ENCODE results near the gene LETM1.

LETM1 gene

GRCh38 chr4:1869530-1870327 is 13.8 kb upstream of the LETM1 start:
- Mint-ChIP-seq H3K36me3 (peaks cover 16% of the 10 kb centered on the region), H3K27ac (peak overlapping the region; percentile 97), H3K4me3 (peak overlapping the region; percentile 79), H3K4me1 (peaks cover 38% of the 10 kb centered on the region), H3K9me3 (no peaks in the 10 kb centered on the region), H3K27me3 (peaks cover 12% of the 10 kb centered on the region)
- DNase-seq: no peak
- CTCF ChIA-PET: interaction anchor here (1.6 kb wide), 1 partner anchor 8 kb away, joined by 3 read pairs; no protein-coding TSS in a partner anchor

GRCh38 chr4:1868912-1869311 is 13.0 kb upstream of the LETM1 start:
- Mint-ChIP-seq H3K27ac (peak overlapping the region; percentile 97), H3K9me3 (no peaks in the 10 kb centered on the region), H3K4me1 (peaks cover 32% of the 10 kb centered on the region), H3K36me3 (peaks cover 10% of the 10 kb centered on the region), H3K27me3 (peaks cover 12% of the 10 kb centered on the region), H3K4me3 (no peak overlapping the region)
- CTCF ChIA-PET: no interaction called here
- DNase-seq: no peak

GRCh38 chr4:1868293-1868692 is 12.3 kb upstream of the LETM1 start:
- Mint-ChIP-seq H3K4me1 (peaks cover 29% of the 10 kb centered on the region), H3K27ac (no peak overlapping the region), H3K36me3 (peaks cover 10% of the 10 kb centered on the region), H3K9me3 (no peaks in the 10 kb centered on the region), H3K27me3 (peaks cover 14% of the 10 kb centered on the region), H3K4me3 (no peak overlapping the region)
- no peak for DNase-seq
- CTCF ChIA-PET: no interaction called here

- no peak for DNase-seq
- no peak overlapping the region for H3K27ac Mint-ChIP-seq
- no peak overlapping the region for H3K4me3 Mint-ChIP-seq
- H3K4me1 Mint-ChIP-seq: peaks cover 35% of the 10 kb centered on the region
- H3K27me3 Mint-ChIP-seq: peaks cover 16% of the 10 kb centered on the region
- no peaks in the 10 kb centered on the region for H3K36me3 Mint-ChIP-seq
- H3K9me3 Mint-ChIP-seq: no peaks in the 10 kb centered on the region
- CTCF ChIA-PET: interaction anchor here (1.0 kb wide), 1 partner anchor 9 kb away, joined by 3 read pairs; no protein-coding TSS in a partner anchor
Measured at GRCh38 chr4:1866189-1866661, 10.3 kb upstream of the LETM1 start.

GRCh38 chr4:1864076-1865008 is 8.4 kb upstream of the LETM1 start:
- H3K4me3 Mint-ChIP-seq: no peak overlapping the region
- peaks cover 16% of the 10 kb centered on the region for H3K27me3 Mint-ChIP-seq
- no peak for DNase-seq
- no peaks in the 10 kb centered on the region for H3K36me3 Mint-ChIP-seq
- CTCF ChIA-PET: no interaction called here
- no peak overlapping the region for H3K27ac Mint-ChIP-seq
- H3K9me3 Mint-ChIP-seq: no peaks in the 10 kb centered on the region
- peaks cover 27% of the 10 kb centered on the region for H3K4me1 Mint-ChIP-seq

GRCh38 chr4:1863297-1864033 is 7.5 kb upstream of the LETM1 start:
- H3K4me3 Mint-ChIP-seq: peak overlapping the region; percentile 60
- CTCF ChIA-PET: no interaction called here

GRCh38 chr4:1862961-1863296 is 7.0 kb upstream of the LETM1 start:
- no peak for DNase-seq
- H3K27me3 Mint-ChIP-seq: peaks cover 16% of the 10 kb centered on the region
- H3K27ac Mint-ChIP-seq: peak overlapping the region; percentile 69
- no peaks in the 10 kb centered on the region for H3K9me3 Mint-ChIP-seq
- peak overlapping the region; percentile 60 for H3K4me3 Mint-ChIP-seq
- CTCF ChIA-PET: no interaction called here
- H3K36me3 Mint-ChIP-seq: no peaks in the 10 kb centered on the region
- peaks cover 25% of the 10 kb centered on the region for H3K4me1 Mint-ChIP-seq

More at GRCh38 chr4:1863297-1864033, 7.5 kb upstream of the LETM1 start:
- no peaks in the 10 kb centered on the region for H3K9me3 Mint-ChIP-seq
- no peak overlapping the region for H3K27ac Mint-ChIP-seq
- DNase-seq: no peak
- H3K27me3 Mint-ChIP-seq: peaks cover 16% of the 10 kb centered on the region
- H3K36me3 Mint-ChIP-seq: no peaks in the 10 kb centered on the region
- H3K4me1 Mint-ChIP-seq: peaks cover 25% of the 10 kb centered on the region

- no peaks in the 10 kb centered on the region for H3K36me3 Mint-ChIP-seq
- DNase-seq: peak; percentile 59
- peak overlapping the region; percentile 73 for H3K27ac Mint-ChIP-seq
- peaks cover 16% of the 10 kb centered on the region for H3K27me3 Mint-ChIP-seq
- peaks cover 29% of the 10 kb centered on the region for H3K4me1 Mint-ChIP-seq
- CTCF ChIA-PET: interaction anchor here (0.7 to 1.2 kb wide), 2 partner anchors 8 to 37 kb away, joined by 3 read pairs; no protein-coding TSS in a partner anchor
- no peaks in the 10 kb centered on the region for H3K9me3 Mint-ChIP-seq
- H3K4me3 Mint-ChIP-seq: peak overlapping the region; percentile 70
Measured at GRCh38 chr4:1862055-1862911, 6.3 kb upstream of the LETM1 start.

GRCh38 chr4:1859389-1859753 is 3.4 kb upstream of the LETM1 start:
- no peak overlapping the region for H3K27ac Mint-ChIP-seq
- CTCF ChIA-PET: interaction anchor here (1.2 kb wide), 1 partner anchor 40 kb away, joined by 6 read pairs; no protein-coding TSS in a partner anchor
- DNase-seq: no peak
- no peak overlapping the region for H3K4me3 Mint-ChIP-seq
- H3K4me1 Mint-ChIP-seq: peaks cover 40% of the 10 kb centered on the region
- no peaks in the 10 kb centered on the region for H3K9me3 Mint-ChIP-seq
- peaks cover 4% of the 10 kb centered on the region for H3K27me3 Mint-ChIP-seq
- no peaks in the 10 kb centered on the region for H3K36me3 Mint-ChIP-seq

GRCh38 chr4:1857931-1858330 is 2.0 kb upstream of the LETM1 start:
- Mint-ChIP-seq H3K4me1 (peaks cover 44% of the 10 kb centered on the region), H3K9me3 (no peaks in the 10 kb centered on the region), H3K27ac (no peak overlapping the region), H3K27me3 (no peaks in the 10 kb centered on the region), H3K36me3 (peaks cover 3% of the 10 kb centered on the region), H3K4me3 (no peak overlapping the region)
- no peak for DNase-seq
- CTCF ChIA-PET: interaction anchor here (1.3 to 1.8 kb wide), 2 partner anchors 9 to 41 kb away, joined by 3 to 11 read pairs; no protein-coding TSS in a partner anchor

GRCh38 chr4:1856943-1857699 is 1.2 kb upstream of the LETM1 start:
- H3K4me3 Mint-ChIP-seq: peak overlapping the region; percentile 79
- no peak for DNase-seq
- no peaks in the 10 kb centered on the region for H3K9me3 Mint-ChIP-seq
- H3K27ac Mint-ChIP-seq: peak overlapping the region; percentile 62
- CTCF ChIA-PET: interaction anchor here (1.3 to 1.8 kb wide), 2 partner anchors 10 to 42 kb away, joined by 3 to 11 read pairs; no protein-coding TSS in a partner anchor
- H3K4me1 Mint-ChIP-seq: peaks cover 46% of the 10 kb centered on the region
- peaks cover 6% of the 10 kb centered on the region for H3K36me3 Mint-ChIP-seq
- no peaks in the 10 kb centered on the region for H3K27me3 Mint-ChIP-seq

- Mint-ChIP-seq H3K27ac (peak overlapping the region; percentile 70), H3K4me1 (peaks cover 49% of the 10 kb centered on the region), H3K27me3 (no peaks in the 10 kb centered on the region), H3K9me3 (no peaks in the 10 kb centered on the region), H3K36me3 (peaks cover 6% of the 10 kb centered on the region), H3K4me3 (peak overlapping the region; percentile 79)
- peak; percentile 48 for DNase-seq
- CTCF ChIA-PET: interaction anchor here (0.6 to 2.2 kb wide), 2 partner anchors 44 to 47 kb away, joined by 5 to 16 read pairs; no protein-coding TSS in a partner anchor
Measured at GRCh38 chr4:1855333-1856070, 454 bp downstream of the LETM1 start.
